ENCODE measurements around the gene ZNF853.

- TF ChIP-seq, protein P1, sequence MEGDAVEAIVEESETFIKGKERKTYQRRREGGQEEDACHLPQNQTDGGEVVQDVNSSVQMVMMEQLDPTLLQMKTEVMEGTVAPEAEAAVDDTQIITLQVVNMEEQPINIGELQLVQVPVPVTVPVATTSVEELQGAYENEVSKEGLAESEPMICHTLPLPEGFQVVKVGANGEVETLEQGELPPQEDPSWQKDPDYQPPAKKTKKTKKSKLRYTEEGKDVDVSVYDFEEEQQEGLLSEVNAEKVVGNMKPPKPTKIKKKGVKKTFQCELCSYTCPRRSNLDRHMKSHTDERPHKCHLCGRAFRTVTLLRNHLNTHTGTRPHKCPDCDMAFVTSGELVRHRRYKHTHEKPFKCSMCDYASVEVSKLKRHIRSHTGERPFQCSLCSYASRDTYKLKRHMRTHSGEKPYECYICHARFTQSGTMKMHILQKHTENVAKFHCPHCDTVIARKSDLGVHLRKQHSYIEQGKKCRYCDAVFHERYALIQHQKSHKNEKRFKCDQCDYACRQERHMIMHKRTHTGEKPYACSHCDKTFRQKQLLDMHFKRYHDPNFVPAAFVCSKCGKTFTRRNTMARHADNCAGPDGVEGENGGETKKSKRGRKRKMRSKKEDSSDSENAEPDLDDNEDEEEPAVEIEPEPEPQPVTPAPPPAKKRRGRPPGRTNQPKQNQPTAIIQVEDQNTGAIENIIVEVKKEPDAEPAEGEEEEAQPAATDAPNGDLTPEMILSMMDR (IDR thresholded peaks at IDR 0.05) = no peak
- TF ChIP-seq ZFX (IDR thresholded peaks at IDR 0.05; ENCODE audit: borderline replicate concordance) = no peak
These were observed 15.3 kb upstream of the ZNF853 start for GRCh38 chr7:6600093-6600492.

Measured in 22Rv1 (cell line).